Measurements from ENCODE around the gene MAP2K7.

Gene MAP2K7

DNA sequence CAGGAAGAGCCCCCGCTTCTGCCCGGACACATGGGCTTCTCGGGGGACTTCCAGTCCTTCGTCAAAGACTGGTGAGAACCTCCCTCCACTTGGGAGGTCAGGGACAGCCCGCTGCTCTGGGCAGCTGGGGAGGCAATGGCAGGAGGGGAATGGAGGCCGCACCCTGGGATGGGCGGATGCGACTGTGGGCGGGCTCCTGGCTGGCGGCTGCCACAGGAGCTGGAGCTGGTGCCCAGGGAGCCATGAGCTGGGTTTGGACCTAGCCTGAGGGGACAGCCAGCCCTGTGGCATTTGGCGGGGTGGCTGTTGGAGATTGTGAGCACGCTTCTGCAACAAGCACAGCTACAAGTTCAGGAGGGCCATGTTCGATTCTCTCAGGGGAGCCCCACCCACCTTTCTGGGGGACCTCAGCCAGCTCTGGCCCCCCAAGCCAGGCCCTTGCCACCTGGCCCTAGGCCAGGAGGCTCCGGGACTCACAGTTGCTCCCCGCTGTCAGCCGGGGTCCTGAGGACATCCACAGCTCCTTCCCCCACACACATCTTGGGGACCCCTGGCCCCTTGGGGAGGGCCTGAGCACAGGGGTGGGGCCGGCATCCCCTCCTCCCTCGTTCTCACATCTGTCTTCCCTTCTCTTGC lies 7.9 kb downstream of the MAP2K7 start:
- ATAC-seq: no peak
- TF ChIP-seq ZNF70 (CRISPR knock-in tag; IDR thresholded peaks at IDR 0.05): no peak
- no peak for TF ChIP-seq GLIS3 (CRISPR knock-in tag; IDR thresholded peaks at IDR 0.05)
- TF ChIP-seq, protein P1, sequence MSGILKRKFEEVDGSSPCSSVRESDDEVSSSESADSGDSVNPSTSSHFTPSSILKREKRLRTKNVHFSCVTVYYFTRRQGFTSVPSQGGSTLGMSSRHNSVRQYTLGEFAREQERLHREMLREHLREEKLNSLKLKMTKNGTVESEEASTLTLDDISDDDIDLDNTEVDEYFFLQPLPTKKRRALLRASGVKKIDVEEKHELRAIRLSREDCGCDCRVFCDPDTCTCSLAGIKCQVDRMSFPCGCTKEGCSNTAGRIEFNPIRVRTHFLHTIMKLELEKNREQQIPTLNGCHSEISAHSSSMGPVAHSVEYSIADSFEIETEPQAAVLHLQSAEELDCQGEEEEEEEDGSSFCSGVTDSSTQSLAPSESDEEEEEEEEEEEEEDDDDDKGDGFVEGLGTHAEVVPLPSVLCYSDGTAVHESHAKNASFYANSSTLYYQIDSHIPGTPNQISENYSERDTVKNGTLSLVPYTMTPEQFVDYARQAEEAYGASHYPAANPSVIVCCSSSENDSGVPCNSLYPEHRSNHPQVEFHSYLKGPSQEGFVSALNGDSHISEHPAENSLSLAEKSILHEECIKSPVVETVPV (CRISPR knock-in tag; IDR thresholded peaks at IDR 0.05): no peak
- no peak for TF ChIP-seq ZC3H10 (CRISPR knock-in tag; IDR thresholded peaks at IDR 0.05)
- TF ChIP-seq OSR1 (CRISPR knock-in tag; IDR thresholded peaks at IDR 0.05): no peak
- TF ChIP-seq, protein P2, sequence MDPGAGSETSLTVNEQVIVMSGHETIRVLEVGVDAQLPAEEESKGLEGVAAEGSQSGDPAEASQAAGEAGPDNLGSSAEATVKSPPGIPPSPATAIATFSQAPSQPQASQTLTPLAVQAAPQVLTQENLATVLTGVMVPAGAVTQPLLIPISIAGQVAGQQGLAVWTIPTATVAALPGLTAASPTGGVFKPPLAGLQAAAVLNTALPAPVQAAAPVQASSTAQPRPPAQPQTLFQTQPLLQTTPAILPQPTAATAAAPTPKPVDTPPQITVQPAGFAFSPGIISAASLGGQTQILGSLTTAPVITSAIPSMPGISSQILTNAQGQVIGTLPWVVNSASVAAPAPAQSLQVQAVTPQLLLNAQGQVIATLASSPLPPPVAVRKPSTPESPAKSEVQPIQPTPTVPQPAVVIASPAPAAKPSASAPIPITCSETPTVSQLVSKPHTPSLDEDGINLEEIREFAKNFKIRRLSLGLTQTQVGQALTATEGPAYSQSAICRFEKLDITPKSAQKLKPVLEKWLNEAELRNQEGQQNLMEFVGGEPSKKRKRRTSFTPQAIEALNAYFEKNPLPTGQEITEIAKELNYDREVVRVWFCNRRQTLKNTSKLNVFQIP (CRISPR knock-in tag; IDR thresholded peaks at IDR 0.05; ENCODE audit: borderline replicate concordance, low read depth): no peak
- TF ChIP-seq RARB (CRISPR knock-in tag; IDR thresholded peaks at IDR 0.05): no peak
- TF ChIP-seq ESRRG (CRISPR knock-in tag; IDR thresholded peaks at IDR 0.05): no peak
- TF ChIP-seq PPARA (CRISPR knock-in tag; IDR thresholded peaks at IDR 0.05; ENCODE audit: borderline replicate concordance): no peak
- no peak for TF ChIP-seq BACH2 (CRISPR knock-in tag; IDR thresholded peaks at IDR 0.05; ENCODE audit: borderline replicate concordance)
- no peak for TF ChIP-seq ISL1 (CRISPR knock-in tag; IDR thresholded peaks at IDR 0.05)
- TF ChIP-seq, protein P3, sequence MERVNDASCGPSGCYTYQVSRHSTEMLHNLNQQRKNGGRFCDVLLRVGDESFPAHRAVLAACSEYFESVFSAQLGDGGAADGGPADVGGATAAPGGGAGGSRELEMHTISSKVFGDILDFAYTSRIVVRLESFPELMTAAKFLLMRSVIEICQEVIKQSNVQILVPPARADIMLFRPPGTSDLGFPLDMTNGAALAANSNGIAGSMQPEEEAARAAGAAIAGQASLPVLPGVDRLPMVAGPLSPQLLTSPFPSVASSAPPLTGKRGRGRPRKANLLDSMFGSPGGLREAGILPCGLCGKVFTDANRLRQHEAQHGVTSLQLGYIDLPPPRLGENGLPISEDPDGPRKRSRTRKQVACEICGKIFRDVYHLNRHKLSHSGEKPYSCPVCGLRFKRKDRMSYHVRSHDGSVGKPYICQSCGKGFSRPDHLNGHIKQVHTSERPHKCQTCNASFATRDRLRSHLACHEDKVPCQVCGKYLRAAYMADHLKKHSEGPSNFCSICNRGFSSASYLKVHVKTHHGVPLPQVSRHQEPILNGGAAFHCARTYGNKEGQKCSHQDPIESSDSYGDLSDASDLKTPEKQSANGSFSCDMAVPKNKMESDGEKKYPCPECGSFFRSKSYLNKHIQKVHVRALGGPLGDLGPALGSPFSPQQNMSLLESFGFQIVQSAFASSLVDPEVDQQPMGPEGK (CRISPR knock-in tag; IDR thresholded peaks at IDR 0.05; ENCODE audit: borderline replicate concordance): no peak
- TF ChIP-seq TOX (CRISPR knock-in tag; IDR thresholded peaks at IDR 0.05; ENCODE audit: borderline replicate concordance): no peak

DNA sequence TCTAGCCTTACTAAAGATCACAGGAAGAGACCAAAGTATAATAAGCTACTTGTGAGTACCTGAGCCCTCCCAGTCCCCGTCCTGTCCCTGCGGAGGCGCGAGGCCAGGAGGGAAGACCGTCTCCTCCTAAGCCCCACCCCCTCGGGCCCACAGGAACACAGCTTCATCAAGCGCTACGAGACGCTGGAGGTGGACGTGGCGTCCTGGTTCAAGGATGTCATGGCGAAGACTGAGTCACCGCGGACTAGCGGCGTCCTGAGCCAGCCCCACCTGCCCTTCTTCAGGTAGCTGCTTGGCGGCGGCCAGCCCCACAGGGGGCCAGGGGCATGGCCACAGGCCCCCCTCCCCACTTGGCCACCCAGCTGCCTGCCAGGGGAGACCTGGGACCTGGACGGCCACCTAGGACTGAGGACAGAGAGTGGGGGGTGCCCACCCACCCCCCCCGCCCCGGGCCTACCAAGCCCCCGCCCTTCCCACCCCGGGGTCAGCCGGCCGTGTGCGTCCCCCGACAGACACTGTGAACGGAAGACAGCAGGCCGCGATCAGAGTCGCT lies 8.5 kb downstream of the MAP2K7 start:
- TF ChIP-seq ARNTL (CRISPR knock-in tag; IDR thresholded peaks at IDR 0.05; ENCODE audit: borderline replicate concordance, low read depth) (no peak), GLIS3 (CRISPR knock-in tag; IDR thresholded peaks at IDR 0.05) (no peak), CSDC2 (CRISPR knock-in tag; IDR thresholded peaks at IDR 0.05) (no peak), RARB (CRISPR knock-in tag; IDR thresholded peaks at IDR 0.05) (no peak), TCF4 (CRISPR knock-in tag; IDR thresholded peaks at IDR 0.05; ENCODE audit: borderline replicate concordance) (no peak), ZFP3 (CRISPR knock-in tag; IDR thresholded peaks at IDR 0.05) (no peak), ZNF70 (CRISPR knock-in tag; IDR thresholded peaks at IDR 0.05) (no peak), PPARA (CRISPR knock-in tag; IDR thresholded peaks at IDR 0.05; ENCODE audit: borderline replicate concordance) (no peak), ISL1 (CRISPR knock-in tag; IDR thresholded peaks at IDR 0.05) (no peak), ZNF8 (CRISPR knock-in tag; IDR thresholded peaks at IDR 0.05) (no peak), OSR1 (CRISPR knock-in tag; IDR thresholded peaks at IDR 0.05) (no peak)
- TF ChIP-seq, protein P4, sequence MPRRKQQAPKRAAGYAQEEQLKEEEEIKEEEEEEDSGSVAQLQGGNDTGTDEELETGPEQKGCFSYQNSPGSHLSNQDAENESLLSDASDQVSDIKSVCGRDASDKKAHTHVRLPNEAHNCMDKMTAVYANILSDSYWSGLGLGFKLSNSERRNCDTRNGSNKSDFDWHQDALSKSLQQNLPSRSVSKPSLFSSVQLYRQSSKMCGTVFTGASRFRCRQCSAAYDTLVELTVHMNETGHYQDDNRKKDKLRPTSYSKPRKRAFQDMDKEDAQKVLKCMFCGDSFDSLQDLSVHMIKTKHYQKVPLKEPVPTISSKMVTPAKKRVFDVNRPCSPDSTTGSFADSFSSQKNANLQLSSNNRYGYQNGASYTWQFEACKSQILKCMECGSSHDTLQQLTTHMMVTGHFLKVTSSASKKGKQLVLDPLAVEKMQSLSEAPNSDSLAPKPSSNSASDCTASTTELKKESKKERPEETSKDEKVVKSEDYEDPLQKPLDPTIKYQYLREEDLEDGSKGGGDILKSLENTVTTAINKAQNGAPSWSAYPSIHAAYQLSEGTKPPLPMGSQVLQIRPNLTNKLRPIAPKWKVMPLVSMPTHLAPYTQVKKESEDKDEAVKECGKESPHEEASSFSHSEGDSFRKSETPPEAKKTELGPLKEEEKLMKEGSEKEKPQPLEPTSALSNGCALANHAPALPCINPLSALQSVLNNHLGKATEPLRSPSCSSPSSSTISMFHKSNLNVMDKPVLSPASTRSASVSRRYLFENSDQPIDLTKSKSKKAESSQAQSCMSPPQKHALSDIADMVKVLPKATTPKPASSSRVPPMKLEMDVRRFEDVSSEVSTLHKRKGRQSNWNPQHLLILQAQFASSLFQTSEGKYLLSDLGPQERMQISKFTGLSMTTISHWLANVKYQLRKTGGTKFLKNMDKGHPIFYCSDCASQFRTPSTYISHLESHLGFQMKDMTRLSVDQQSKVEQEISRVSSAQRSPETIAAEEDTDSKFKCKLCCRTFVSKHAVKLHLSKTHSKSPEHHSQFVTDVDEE (CRISPR knock-in tag; IDR thresholded peaks at IDR 0.05): no peak

DNA sequence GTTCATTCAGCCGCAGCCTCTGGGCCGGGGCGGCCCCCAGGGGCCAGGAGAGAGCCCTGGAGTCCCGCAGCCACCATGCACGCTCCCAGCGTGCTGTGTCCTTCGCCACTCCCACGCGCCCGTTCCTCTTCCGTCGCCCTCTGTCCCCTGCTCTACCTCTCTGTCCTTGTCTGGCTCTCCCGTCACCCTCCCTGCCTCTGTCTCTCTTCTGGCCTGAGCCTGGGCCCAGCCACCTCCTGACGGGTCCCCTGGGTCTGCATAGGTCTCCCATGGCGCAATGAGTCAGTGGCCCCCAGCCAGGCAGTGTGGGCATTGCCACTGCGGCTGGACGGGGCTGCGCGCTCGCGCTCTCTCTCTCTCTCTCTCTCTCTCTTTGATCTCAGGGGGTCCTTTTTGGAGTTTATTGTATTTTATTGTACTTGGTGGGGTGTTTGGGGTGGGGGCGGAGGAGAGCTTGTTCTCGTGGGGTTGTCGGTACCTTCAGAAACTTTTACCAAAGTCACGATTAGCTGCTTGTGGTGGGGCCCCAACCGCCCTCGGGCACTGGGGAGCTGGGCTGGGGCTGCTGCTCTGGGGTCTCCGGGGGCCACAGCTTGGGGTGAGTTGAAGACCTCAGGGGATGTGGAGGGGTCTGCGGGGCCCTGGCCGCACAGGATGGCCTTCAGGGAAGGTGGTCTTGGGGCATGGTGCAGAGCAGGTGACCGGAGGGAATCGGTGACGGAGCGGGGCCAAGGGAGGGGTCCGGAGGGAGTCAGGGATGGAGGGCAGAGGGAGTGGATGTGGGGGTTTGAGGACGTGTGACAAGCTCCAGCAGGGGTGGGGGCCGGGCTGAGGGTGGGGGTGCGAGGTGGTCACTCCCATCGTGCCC lies 9.3 kb downstream of the MAP2K7 start:
- ATAC-seq: no peak
- TF ChIP-seq, protein P4 (CRISPR knock-in tag; IDR thresholded peaks at IDR 0.05): no peak
- TF ChIP-seq ZFP30 (CRISPR knock-in tag; IDR thresholded peaks at IDR 0.05): no peak
- no peak for TF ChIP-seq ISL1 (CRISPR knock-in tag; IDR thresholded peaks at IDR 0.05)
- TF ChIP-seq BACH2 (CRISPR knock-in tag; IDR thresholded peaks at IDR 0.05; ENCODE audit: borderline replicate concordance): no peak
- no peak for TF ChIP-seq ZC3H10 (CRISPR knock-in tag; IDR thresholded peaks at IDR 0.05)
- no peak for TF ChIP-seq CSDC2 (CRISPR knock-in tag; IDR thresholded peaks at IDR 0.05)
- TF ChIP-seq, protein P3 (CRISPR knock-in tag; IDR thresholded peaks at IDR 0.05; ENCODE audit: borderline replicate concordance): no peak
- TF ChIP-seq TCF4 (CRISPR knock-in tag; IDR thresholded peaks at IDR 0.05; ENCODE audit: borderline replicate concordance): no peak
- TF ChIP-seq PPARA (CRISPR knock-in tag; IDR thresholded peaks at IDR 0.05; ENCODE audit: borderline replicate concordance): no peak
- no peak for TF ChIP-seq ZNF565 (CRISPR knock-in tag; conservative IDR thresholded peaks at IDR 0.05; ENCODE audit: low read depth)

More for the DNA sequence above, 8.5 kb downstream of the MAP2K7 start:
- no peak for ATAC-seq
